ENCODE results near the gene MYH11.

DNA sequence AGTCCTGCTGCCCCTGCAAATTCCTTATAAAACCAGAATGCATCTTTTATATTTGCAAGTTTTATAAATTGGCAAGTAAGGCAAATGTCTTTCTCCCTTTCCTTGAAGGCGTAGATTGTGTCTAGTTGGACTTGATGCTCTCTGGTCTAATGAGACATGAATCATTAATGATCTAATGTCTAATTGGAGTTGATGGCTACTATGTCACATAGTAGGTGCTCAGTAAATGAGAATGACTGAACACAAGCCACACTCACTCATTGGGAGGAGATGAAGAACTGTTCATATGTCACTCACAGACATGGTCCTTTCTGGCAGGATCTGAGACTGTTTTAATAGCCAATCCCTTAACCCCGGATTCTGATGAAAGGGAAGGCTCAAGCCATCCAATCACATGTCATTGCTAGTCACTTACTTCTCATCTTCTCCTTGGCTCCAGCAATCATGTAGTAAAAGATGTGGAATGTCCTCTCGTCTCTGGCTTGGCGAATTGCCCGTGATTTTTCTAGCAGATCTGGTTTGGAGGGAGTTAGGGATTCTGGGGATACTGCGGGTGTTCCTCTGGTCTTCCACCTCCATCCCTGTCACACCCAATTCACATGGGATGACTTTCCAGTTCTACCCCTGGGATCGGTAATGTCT, 81.0 kb downstream of the MYH11 start:
- TF ChIP-seq, protein P1, sequence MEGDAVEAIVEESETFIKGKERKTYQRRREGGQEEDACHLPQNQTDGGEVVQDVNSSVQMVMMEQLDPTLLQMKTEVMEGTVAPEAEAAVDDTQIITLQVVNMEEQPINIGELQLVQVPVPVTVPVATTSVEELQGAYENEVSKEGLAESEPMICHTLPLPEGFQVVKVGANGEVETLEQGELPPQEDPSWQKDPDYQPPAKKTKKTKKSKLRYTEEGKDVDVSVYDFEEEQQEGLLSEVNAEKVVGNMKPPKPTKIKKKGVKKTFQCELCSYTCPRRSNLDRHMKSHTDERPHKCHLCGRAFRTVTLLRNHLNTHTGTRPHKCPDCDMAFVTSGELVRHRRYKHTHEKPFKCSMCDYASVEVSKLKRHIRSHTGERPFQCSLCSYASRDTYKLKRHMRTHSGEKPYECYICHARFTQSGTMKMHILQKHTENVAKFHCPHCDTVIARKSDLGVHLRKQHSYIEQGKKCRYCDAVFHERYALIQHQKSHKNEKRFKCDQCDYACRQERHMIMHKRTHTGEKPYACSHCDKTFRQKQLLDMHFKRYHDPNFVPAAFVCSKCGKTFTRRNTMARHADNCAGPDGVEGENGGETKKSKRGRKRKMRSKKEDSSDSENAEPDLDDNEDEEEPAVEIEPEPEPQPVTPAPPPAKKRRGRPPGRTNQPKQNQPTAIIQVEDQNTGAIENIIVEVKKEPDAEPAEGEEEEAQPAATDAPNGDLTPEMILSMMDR (conservative IDR thresholded peaks at IDR 0.05; ENCODE audit: low read depth in 2 of 2), result no peak
- TF ChIP-seq CREB1 (CRISPR knock-in tag; IDR thresholded peaks at IDR 0.05; ENCODE audit: low read depth) (no peak), EZH2phosphoT487 (IDR thresholded peaks at IDR 0.05; ENCODE audit: unreplicated experiment) (no peak), POLR2AphosphoS5 (IDR thresholded peaks at IDR 0.05; ENCODE audit: low read depth) (no peak), JUNB (IDR thresholded peaks at IDR 0.05; ENCODE audit: unreplicated experiment) (no peak), EZH2 (IDR thresholded peaks at IDR 0.05; ENCODE audit: low read depth, unreplicated experiment) (no peak), ZNF114 (CRISPR knock-in tag; IDR thresholded peaks at IDR 0.05) (no peak)
- TF ChIP-seq, protein P2, sequence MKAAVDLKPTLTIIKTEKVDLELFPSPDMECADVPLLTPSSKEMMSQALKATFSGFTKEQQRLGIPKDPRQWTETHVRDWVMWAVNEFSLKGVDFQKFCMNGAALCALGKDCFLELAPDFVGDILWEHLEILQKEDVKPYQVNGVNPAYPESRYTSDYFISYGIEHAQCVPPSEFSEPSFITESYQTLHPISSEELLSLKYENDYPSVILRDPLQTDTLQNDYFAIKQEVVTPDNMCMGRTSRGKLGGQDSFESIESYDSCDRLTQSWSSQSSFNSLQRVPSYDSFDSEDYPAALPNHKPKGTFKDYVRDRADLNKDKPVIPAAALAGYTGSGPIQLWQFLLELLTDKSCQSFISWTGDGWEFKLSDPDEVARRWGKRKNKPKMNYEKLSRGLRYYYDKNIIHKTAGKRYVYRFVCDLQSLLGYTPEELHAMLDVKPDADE (IDR thresholded peaks at IDR 0.05), result no peak
- TF ChIP-seq, protein P3, sequence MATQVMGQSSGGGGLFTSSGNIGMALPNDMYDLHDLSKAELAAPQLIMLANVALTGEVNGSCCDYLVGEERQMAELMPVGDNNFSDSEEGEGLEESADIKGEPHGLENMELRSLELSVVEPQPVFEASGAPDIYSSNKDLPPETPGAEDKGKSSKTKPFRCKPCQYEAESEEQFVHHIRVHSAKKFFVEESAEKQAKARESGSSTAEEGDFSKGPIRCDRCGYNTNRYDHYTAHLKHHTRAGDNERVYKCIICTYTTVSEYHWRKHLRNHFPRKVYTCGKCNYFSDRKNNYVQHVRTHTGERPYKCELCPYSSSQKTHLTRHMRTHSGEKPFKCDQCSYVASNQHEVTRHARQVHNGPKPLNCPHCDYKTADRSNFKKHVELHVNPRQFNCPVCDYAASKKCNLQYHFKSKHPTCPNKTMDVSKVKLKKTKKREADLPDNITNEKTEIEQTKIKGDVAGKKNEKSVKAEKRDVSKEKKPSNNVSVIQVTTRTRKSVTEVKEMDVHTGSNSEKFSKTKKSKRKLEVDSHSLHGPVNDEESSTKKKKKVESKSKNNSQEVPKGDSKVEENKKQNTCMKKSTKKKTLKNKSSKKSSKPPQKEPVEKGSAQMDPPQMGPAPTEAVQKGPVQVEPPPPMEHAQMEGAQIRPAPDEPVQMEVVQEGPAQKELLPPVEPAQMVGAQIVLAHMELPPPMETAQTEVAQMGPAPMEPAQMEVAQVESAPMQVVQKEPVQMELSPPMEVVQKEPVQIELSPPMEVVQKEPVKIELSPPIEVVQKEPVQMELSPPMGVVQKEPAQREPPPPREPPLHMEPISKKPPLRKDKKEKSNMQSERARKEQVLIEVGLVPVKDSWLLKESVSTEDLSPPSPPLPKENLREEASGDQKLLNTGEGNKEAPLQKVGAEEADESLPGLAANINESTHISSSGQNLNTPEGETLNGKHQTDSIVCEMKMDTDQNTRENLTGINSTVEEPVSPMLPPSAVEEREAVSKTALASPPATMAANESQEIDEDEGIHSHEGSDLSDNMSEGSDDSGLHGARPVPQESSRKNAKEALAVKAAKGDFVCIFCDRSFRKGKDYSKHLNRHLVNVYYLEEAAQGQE (IDR thresholded peaks at IDR 0.05; ENCODE audit: unreplicated experiment), result no peak
